ENCODE measurements around the gene EMC7. TPM values are rescaled to one million over a fixed set of nuclear protein-coding genes. Genes with fewer than 3 reads are reported as not detected.

The EMC7 gene
- total RNA-seq, 1 experiment from 2014 or later: 39.3 TPM

DNA sequence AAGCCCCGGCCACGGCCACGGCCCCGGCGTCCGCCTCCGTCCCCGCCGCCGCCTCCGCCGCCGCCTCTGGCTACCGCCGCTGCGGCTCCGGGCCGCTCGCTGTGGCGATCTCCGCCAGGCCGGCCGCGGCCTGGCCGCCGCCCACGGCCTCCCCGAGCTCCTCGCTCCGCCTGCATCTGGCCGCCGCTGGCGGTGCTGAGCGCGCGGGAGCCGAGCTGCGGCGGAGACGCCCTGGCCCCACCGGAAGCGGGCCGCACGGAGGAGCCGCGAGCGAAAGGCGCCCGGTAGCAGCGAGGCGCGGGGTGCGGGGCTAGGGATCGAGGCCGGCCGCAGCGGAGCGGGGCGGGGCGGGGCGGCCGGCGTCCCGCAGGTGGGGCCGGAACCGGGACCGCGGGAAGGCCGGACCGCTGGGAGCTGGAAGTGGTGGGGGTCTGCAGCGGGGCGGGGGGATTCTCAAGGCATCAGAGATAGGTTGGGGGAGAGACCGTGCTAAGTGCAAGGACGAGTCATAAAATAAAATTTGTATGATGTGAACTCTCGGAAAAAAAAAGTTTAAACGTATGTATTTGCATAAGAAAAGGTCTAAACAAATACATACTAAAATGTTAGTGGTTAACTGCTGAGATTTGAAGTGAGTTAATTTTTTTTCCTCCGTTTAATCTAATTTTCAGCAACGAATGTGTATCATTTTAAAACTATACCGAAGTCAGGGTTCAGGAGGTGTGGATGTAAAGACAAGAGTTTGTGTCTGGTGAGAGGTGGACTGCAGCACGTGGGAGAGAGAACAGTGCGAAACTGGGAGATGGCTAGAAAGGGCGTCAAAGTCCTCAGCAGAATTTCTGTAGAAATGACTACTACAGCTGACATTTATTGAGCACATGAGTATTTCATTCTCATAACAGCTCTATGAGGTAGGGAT is 62.5 kb downstream of the EMC7 start, which contains the start of gene AVEN:
AVEN (minus strand) TSS at position 334 of the 919 bp plus-strand sequence; CDS start at position 176, 158 bp downstream.
- no peak for DNase-seq (ENCODE audit: low read depth)

DNA sequence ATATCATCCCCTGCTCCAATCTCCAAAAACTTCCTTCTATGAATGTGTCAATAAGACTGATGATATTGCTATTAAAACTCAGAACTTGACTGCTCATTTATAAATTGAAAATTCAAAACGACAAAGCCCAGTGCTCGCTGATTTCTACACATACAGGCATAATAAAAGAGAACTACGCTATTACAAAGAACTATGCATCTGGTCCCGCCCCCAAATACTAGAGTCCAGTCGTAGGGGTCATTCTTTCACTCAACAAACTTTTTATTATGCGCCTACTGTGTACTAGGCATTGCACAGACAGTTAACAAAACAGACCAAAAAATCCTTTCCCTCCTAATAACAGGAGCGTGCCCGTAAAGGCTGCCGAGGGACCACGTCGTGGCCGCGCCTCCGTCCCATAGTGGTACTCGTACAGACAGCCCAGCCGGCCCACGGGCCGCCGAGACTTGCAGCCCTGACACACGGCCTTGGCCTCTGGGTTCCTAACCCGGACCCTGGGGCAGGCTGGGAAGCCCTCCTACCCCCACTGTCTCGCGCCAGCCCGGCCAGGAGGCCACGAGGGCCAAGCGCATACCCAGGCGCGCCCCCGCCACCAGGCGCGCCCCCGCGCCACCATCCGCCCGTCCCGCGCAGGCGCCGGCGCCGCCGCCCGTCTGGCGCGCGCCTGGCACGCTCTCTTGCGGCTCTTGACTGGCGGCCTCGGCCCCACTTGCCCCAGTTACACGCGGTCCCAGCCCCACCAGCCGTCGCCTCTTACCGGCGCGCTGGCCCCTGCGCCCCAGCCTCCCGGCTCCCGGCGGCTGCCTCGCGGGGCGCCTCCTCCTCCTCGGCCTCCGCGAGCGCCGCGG is 63.4 kb downstream of the EMC7 start:
- DNase-seq (ENCODE audit: low read depth): peak; percentile 74

Other genes starting within 250 kb of the EMC7 start
- 0.06 TPM in 2 replicates for gene CHRM5, start 133.4 kb downstream of the EMC7 start, total RNA-seq (2014; rRNA removed)
- 37.8 TPM in 2 replicates for gene AVEN, start 62.7 kb downstream of the EMC7 start, total RNA-seq (2014; rRNA removed)
- 1.7 and 1.9 TPM in 2 replicates for gene PGBD4, start 221 bp upstream of the EMC7 start, total RNA-seq (2014; rRNA removed)
- 44.1 and 45.4 TPM in 2 replicates for gene KATNBL1, start 108.2 kb upstream of the EMC7 start, total RNA-seq (2014; rRNA removed)
- 189 and 199 TPM in 2 replicates for gene EMC4, start 123.2 kb upstream of the EMC7 start, total RNA-seq (2014; rRNA removed)
- gene SLC12A6, start 235.9 kb upstream of the EMC7 start, total RNA-seq (2014; rRNA removed): 11.2 and 12.1 TPM in 2 replicates
- gene NOP10, start 241.3 kb upstream of the EMC7 start, total RNA-seq (2014; rRNA removed): 166 and 200 TPM in 2 replicates
- 0.06 TPM in 1 of 2 replicates, not detected in the other for gene NUTM1, start 241.5 kb upstream of the EMC7 start, total RNA-seq (2014; rRNA removed)